ENCODE measurements around the gene CCDC187. TPM values are rescaled to one million over a fixed set of nuclear protein-coding genes. Genes with fewer than 3 reads are reported as not detected.

CCDC187 gene
- polyA plus RNA-seq, 4 donors: 2.2 to 4.9 (median 2.9) TPM

DNA sequence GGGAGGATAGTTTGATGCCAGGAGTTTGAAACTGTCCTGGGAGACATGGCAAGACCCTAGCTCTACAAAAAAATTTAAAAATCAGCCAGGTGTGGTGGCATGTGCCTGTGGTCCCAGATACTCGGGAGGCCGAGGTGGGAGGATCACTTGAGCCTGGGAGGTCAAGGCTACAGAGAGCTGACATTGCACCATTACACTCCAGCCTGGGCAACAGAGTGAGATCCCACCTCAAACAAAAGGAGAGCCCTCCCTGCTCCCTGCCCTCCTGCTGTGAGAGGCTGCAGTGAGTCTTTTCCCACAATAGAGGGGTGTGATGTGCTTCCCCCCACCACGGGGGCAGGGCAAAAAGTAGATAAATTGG, 10.1 kb upstream of the CCDC187 start:
- no peak for DNase-seq (ENCODE audit: low read depth in 4 of 4, low spot score in 2 of 4)

DNA sequence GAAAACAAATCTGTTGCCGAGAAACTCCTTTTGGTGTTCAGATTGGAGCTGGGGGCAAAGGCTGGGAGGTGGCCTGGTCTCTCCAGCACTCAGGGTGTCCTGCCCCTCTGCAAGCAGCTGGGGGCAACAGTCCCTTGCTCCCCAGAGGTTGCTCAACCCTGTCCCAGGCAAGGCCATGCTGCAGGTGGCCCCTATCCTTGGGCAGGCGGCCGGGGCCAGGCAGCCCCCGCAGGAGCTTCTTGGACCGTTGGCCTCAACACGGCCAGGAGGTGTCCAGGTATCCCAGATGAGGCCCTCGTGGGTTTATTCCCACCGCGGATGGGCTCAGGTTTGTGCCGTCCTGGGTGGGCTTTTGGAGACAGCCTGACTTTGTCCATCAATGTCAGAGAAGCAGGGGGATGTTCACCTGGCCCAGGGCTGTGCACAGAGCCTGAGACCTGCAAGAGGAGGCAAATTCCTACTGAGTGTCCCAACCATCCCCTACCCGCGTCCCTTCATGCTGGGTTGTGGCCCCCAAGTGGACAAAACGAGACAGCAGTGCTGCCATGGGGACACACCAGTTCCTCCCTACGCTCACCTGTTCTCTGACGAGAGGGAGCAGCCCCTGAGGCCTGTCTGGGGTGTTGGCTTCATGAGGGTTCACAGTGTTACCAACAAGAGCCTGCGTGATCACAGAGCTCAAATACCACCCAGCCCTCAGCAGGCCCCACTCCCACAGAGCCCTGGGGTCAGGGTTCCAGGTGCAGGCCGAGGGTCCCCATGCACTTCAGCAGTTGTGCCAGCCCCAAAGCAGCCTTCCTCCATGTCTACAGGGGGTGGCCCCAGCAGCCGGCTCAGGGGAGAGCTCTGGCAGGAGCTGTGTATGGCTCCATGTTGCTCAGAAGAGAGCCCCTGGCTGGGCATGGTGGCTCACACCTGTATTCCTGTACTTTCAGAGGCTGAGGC, 9.5 kb upstream of the CCDC187 start:
- no peak for DNase-seq (ENCODE audit: low read depth in 4 of 4, low spot score in 2 of 4)

DNA sequence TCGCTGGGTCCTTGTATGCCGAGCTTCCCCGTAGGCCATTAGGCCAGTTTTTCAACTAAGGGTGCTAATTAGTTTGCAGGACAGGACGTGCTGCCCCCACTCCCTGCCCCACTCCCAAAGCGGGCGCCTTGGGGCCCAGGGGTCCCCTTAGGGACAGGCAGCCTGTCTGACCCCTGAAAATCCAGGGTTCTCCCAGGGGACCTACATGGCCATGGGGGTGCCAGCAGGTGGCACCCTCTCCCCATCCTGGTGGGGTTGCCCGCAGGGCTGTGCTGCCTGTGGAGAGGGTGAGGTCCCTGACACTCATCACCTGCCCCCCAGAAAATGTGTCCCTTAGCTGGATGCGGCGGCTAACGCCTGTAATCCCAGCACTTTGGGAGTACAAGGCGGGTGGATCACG, 8.5 kb upstream of the CCDC187 start:
- no peak for DNase-seq (ENCODE audit: low read depth in 4 of 4, low spot score in 2 of 4)

DNA sequence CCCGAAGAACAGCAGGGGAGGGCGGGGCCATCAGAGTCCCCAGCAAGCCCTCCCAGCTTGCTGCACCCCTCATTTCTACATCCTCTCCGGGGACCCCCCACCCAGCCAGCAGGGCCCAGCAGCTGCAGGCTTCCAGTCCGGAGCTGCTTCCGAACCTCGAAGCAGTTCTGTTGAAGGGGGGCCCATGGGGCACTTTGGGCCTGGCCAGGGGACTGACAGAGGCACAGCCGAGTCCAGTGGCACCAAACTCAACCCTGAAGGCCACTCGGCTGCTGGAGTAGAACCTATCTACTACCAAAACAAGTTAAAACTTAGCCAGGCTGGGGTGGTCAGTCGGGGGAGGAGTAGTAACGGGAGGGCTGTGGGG, 8.1 kb upstream of the CCDC187 start:
- DNase-seq (ENCODE audit: low read depth in 4 of 4, low spot score in 2 of 4): no peak

DNA sequence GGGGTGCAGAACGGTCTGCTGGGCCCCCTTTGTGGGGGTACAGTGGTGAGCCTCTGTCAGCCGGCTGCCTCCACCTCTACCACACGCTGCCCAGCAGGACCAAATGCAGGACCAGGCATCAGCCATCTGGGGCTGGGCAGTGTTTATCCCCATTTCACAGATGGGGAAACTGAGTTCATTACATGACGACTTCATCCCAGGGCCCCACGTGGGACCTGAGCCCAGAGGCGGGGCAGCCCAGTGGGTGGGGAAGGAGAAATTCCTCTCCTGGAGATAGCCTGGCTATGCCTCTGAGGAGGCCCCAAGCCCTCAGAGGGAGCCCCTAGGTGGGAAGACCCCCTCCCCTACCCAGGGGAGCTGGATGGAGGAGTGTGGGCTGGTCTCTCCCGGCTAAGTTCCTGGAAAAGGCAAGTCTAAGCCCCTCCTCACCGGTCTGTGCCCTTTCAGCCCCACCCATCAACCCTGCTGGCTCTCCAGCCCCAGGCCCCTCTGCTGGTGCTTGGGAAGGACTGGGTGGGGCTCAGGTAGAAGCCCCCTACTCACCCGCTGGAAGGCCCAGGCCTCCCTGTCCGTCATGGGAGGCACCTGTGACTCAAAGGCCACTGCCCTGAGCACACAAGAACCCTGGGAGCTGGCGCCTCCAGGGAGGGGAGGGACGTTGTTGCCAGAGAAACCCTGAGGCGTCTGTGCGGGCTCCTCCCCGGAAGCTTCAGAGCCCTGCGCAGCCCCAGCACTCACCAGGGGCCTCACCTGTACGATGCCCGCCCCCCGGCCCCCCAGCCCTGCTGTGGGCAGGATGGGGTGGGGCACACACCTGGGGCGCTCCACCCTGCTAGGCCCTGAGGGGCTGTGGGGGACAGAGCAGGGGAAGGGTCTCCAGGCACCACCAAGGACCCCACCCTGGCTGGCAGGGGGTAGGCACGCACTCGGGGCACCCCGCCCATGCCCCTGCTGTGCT, 7.4 kb upstream of the CCDC187 start:
- no peak for DNase-seq (ENCODE audit: low read depth in 4 of 4, low spot score in 2 of 4)

DNA sequence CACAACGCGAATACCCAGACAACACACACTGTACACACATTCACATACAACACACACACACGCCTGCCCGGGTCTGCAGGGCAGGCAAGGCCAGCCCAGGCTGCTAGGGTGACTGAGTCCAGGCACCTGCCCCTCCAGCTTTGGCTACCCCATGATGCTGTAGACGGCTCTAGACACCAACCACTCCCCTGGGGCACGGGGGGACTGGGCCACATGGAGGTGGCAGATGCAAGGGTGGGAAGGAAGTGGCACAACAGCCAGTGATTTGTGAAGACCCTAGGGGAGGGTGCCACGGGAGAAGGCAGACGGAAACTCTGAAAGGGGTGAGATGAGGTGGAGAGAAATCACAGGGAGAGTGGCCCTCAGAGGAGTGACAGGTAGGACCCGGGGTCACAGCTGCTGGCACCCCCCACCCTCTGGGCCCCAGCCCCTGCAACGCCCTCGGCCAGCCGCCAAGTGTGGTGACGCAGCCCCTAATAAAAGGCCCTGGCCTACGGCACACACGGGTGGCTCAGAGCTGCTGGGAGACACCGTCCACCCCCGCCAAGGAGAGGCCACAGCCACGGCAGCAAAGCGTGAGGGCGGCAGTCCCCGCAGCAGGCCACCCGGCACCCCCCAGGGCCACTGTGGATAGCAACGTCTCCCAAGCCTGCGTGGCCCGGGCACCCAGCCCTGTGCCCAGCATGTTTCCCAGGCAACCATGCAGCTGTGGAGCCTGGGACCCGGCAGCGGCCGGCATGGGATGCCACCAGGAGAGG, 6.6 kb upstream of the CCDC187 start:
- DNase-seq (ENCODE audit: low read depth in 4 of 4, low spot score in 2 of 4): no peak

DNA sequence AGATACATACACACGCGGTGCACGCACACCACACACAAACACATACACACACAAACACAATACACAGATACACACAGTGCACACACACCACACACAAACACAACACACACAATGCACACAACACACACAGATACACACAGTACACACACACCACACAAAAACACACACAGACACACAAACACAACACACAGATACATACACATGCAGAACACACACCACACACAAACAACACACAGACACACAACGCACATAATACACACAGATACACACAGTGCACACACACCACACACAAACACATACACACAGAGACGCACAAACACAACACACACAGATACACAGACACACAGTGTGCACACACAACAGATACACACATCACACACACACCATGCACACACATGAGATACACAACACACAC, 5.9 kb upstream of the CCDC187 start:
- no peak for DNase-seq (ENCODE audit: low read depth in 4 of 4, low spot score in 2 of 4)

DNA sequence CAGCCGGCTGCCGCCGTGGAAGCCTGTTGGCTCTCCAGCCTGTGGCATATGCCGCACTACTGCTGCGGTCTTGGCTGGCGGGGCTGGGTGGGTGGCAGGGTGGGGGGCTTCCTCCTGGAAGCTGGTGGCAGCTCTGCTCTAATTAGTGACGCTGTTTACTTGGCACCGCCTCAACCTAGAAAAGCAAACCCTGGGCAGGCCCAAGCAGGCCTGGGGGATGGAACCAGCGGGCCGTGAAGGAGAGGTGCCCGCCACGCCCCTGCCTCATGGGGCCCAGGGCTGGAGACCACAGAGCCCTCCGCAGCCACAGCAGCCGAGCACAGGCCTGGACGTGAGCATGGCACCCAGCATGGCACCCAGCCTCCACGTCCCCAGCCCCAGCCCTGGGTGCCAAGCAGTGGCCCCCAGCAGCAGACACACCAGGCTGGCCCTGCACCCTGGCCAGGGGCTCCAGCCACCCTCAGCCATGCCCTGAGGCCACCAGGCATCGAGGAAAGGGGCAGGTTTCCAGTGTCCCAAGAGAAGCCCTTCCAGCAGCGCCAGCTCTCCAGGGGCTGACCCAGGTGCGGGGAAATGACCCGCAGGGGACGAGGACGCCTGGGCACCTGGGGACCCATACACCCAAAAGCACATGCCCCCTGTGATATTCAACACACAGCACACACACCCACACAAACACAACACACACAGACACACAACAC, 5.4 kb upstream of the CCDC187 start:
- no peak for DNase-seq (ENCODE audit: low read depth in 4 of 4, low spot score in 2 of 4)

DNA sequence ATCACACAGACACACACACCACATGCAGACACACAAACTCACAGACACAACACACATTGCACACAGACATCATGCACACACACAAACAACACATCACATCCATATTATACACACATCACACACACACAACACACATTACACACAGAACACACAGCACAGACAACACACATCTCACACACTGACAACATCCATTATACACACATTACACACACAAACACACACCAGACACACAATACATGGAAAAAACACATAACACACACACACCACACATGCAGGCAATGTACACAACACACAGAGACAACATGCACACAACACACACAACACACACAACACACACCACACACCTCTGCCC, 4.8 kb upstream of the CCDC187 start:
- no peak for DNase-seq (ENCODE audit: low read depth in 4 of 4, low spot score in 2 of 4)

DNA sequence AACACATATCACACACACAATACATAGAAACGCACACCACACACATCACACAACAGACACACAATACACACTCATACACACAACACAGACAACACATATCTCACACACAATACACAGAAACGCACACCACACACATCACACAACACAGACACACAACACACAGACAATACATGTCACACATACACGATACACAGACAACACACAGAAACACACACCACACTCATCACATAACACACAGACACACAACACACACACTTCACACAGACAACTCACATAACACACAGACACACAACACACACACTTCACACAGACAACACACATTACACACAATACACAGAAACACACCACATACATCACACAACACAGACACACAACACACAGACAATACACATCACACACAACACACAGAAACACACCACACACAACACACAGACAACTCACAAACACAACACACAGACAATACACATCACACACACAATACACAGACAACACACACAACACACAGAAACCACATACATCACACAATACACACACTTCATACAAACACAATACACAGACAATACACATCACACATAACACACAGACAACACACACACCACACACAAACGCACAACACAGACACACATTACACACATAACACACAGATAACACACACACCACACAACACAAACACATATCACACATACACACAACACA, 4.3 kb upstream of the CCDC187 start:
- no peak for DNase-seq (ENCODE audit: low read depth in 4 of 4, low spot score in 2 of 4)

DNA sequence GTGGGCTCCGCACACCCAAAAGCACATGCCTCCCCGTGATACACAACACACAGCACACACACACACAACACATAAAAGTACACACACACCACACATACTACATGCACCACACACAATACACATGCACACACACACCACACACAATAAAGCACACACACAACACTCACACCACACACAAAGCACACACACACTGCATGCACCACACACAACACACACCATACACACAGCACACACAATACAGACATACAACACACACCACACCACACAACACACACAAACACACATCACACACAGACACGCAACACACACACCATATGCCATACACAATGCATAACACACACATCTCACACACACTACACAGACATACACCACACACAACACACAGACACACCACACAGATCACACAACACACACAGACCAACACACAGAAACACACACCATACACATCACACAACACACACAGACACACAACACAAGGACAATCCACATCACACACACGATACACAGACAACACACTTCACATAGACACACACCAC, 3.4 kb upstream of the CCDC187 start:
- DNase-seq (ENCODE audit: low read depth in 4 of 4, low spot score in 2 of 4): no peak

DNA sequence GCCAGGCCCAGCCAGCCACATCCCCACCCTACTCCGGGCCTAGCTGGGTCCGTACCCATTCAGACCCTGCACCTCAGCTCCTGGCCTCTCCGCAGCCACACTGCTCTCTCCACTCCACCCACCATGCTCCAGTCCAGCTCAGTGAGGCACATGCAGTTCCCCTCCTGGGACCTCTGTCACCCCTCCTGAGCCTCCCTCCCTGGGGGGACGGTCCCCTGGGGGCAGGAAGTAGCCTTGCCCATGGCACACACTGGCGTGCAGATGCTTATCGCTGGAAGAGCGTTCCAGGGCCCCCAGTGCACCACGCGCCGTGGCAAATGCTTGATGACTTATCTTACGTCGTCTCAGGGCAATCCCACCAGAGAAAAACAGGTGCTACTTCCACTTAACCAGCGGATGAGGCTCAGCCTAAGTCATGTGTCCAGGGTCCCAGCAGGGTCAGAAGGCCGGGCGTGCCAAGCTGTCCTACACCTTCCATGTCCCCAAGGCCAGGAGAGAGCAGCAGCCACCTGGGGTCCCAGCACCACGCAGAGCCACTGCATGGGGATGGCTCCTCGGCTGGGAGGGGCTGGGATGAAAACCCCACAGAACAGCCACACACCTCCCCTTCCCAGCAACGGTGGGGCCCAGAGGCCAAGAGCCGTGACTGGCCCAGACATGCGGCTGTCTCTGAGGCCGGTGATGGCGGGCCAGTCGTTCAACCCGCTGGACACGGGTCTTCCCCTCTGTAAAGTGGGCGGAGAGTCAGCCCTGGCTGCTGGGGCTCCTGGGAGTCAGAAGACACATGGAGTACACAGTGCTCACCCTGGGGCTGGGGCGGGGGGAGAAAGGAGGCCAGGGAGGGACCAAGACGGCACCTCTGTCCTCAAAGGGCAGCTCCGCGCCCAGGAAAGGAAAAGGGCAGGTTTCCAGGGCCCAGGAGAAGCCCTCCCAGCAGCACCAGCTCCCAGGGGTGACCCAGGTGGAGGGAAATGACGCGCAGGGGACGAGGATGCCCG, 2.6 kb upstream of the CCDC187 start:
- DNase-seq (ENCODE audit: low read depth in 4 of 4, low spot score in 2 of 4): no peak

DNA sequence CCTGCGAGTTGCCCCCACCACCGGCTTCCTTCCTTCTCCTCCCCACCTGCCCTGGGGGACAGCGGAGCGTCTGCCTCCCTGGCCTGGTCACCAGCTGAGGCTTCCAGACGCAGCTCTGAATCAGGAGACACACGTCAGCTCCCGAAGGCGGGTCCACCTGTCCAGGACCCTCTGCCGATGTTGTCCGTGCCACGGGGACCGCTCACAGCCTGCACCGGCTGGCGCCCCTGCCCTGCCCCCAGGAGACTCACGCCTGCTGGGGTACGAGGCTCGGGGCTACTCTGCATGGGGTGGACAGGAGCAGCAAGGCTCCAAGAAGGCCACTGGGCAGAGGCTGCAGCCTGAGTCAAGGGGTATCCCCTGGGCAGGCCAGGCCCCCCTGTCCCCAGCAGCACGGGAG, 1.9 kb upstream of the CCDC187 start:
- no peak for DNase-seq (ENCODE audit: low read depth in 4 of 4, low spot score in 2 of 4)

DNA sequence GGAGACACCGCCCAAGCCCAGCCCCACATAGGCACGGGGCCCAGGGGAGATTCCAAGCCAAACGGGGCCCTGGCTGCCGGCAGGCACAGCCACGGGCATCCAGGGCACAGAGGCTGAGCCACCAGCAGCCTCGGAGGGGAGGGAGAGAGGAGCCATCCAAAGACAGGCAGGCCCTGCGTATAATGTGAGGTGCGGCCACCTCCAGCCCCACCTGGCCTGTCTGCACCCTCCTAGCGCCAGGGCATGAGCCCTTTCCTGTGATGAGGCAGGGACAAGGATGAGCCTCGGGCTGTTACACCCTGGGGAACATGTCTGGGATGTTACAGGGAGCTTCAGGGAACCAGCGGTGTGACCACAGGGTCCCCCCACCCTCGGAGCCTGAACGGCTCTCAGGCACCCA, 1.1 kb upstream of the CCDC187 start:
- DNase-seq (ENCODE audit: low read depth in 4 of 4, low spot score in 2 of 4): no peak

DNA sequence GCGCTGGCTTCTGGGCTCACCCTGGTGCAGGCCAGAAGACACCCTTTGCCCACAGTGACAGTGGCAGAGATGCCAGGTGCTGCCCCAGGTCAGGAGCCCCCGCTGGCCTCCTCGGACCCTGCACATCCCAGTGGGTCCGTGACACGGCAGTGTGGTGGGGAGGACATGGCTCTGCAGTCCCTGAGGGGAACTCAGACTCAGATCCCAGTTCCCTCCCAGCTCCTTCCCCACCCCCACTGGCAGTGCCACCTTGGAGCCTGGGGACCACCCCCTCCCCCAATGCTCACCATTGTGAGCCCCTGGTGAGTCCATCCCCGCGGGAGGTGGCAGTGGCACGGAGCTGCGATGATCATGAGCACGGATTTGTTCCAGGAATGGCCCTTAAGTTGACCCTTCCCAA, 562 bp upstream of the CCDC187 start:
- no peak for DNase-seq (ENCODE audit: low read depth in 4 of 4, low spot score in 2 of 4)

DNA sequence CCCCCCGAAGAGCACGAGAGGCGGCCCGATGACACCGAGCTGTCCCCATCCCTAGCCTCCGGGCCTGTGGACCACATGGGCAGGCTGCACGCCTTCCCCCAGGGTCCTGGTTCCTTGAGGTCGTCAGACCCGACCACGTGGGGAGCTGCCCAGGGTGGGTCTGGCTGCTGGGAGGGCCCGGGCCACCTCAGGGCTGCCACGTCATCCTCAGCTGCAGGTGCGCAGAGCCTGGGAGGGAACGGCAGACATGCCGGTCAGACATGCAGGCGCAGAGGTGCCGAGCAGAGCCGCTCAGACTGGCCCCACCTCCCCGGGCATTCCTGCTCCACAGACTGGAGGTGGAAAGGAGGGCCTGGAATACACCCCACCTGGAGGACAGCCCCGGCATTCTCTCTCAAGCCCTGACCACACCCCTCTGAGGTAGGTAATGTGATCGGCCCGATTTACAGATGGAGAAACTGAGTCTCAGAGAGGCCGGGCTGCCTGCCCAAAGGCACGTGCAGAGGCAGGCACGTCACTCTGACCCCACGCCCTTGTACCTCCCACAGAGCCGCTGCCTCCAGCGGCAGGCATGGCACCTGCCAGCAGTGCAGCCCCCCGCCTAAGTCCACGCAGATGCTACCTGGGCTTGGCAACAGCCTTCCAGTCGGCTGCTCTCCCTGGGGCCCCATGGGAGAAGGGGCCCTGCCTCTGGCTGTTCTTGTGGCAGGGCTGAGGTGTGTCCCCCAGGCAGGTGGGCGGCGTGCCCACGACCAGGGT, 649 bp downstream of the CCDC187 start:
- no peak for DNase-seq (ENCODE audit: low read depth in 4 of 4, low spot score in 2 of 4)

DNA sequence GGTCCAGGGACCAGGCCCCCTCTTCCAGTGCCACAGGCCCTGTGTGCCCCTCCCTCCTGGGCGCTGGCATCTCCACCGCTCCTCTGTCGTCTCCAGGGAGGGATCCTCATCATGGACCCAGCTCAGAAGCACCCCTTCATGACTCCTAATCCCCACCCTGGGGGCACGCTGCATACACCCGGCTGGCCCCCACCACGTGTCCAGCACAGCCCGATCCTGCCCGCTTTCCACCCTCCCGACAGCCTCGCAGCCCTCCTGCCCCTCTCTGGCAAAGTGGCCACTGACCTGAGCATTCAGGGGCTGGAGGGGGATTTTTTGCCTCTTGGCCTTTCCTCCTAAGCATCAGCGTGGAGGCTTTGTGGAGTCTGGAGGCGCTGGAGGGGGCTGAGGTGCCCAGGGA, 1.4 kb downstream of the CCDC187 start:
- no peak for DNase-seq (ENCODE audit: low read depth in 4 of 4, low spot score in 2 of 4)

DNA sequence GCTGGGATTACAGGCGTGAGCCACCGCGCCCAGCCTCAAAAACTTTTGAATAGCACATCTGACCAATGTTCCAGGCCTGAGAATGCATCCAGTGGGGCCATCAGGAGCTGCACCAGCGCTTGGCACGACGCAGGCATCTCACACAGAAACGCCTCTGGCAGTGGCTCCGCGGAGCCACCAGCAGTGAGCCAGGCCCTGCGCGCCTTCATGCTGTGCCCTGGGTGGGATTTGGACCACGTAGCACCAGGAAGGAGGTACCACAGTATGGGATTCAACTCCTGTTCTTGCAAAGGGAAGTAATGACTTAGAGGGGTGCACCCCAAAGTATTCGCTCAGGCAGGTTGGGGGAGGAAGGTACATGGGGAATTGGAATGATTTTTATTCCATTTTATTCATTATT, 3.0 kb downstream of the CCDC187 start:
- no peak for DNase-seq (ENCODE audit: low read depth in 4 of 4, low spot score in 2 of 4)
